IPS-18a (cell line): ENCODE measurements around the gene FBF1.
A peak's percentile ranks its signal among the peaks of the same experiment; 100 is the strongest.

Source experiments
- H3K27ac ChIP-seq: one replicate; pipeline ENCODE4 v1.5.1; 2013; ENCODE audit warnings: low read length
- H3K27me3 ChIP-seq: one replicate; pipeline ENCODE4 v1.6.1; 2013; ENCODE audit warnings: mild to moderate bottlenecking, low read length; ENCODE audit not compliant: control insufficient read depth, insufficient read depth
- H3K36me3 ChIP-seq: one replicate; pipeline ENCODE4 v1.6.1; 2013; ENCODE audit warnings: low read depth, low read length; ENCODE audit not compliant: control insufficient read depth
- H3K4me1 ChIP-seq: one replicate; pipeline ENCODE4 v1.6.1; 2013; ENCODE audit warnings: low read depth, low read length; ENCODE audit not compliant: control insufficient read depth
- H3K4me3 ChIP-seq: one replicate; pipeline ENCODE4 v1.5.1; 2013; ENCODE audit warnings: low read length
- H3K9ac ChIP-seq: one replicate; pipeline ENCODE4 v1.6.1; 2013; ENCODE audit warnings: mild to moderate bottlenecking, low read length, moderate library complexity
- H3K9me3 ChIP-seq: one replicate; pipeline ENCODE4 v1.6.1; 2013; ENCODE audit warnings: low read depth, low read length; ENCODE audit not compliant: control insufficient read depth

The FBF1 gene

DNA sequence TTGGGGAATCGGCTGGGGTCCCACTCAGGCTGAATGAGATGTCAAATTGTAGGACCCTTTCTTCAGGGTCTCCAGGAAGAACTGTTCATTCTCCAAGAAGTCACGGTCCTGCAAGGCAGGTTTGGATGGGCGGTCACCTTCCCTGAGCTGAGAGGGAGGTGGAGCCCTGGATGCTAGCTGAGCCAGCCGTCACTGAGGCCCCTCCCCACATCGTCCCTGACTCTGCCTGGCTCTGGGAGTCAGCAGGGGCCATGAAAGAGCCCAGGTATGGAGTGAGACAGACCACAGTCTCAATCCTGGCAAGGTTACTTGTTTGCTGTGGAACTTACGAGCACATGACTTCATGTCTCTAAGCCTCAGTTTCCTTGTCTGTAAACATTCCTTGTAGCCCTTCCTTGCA lies 30.1 kb downstream of the FBF1 start:
- H3K27me3 ChIP-seq: no peaks in the 10 kb centered on the region
- H3K4me3 ChIP-seq: no peak overlapping the region
- H3K9me3 ChIP-seq: no peaks in the 10 kb centered on the region
- no peak overlapping the region for H3K27ac ChIP-seq
- H3K9ac ChIP-seq: no peak overlapping the region
- H3K36me3 ChIP-seq: no peaks in the 10 kb centered on the region
- H3K4me1 ChIP-seq: no peaks in the 10 kb centered on the region

GRCh38 chr17:75909812-75910274 lies 31.0 kb downstream of the FBF1 start:
- H3K27ac ChIP-seq: no peak overlapping the region
- no peak overlapping the region for H3K4me3 ChIP-seq
- no peaks in the 10 kb centered on the region for H3K9me3 ChIP-seq
- H3K4me1 ChIP-seq: no peaks in the 10 kb centered on the region
- no peak overlapping the region for H3K9ac ChIP-seq
- no peaks in the 10 kb centered on the region for H3K27me3 ChIP-seq
- no peaks in the 10 kb centered on the region for H3K36me3 ChIP-seq

GRCh38 chr17:75909051-75909811 lies 31.6 kb downstream of the FBF1 start:
- no peak overlapping the region for H3K4me3 ChIP-seq
- no peak overlapping the region for H3K9ac ChIP-seq
- H3K27me3 ChIP-seq: no peaks in the 10 kb centered on the region
- no peaks in the 10 kb centered on the region for H3K4me1 ChIP-seq
- H3K27ac ChIP-seq: no peak overlapping the region
- H3K36me3 ChIP-seq: no peaks in the 10 kb centered on the region
- no peaks in the 10 kb centered on the region for H3K9me3 ChIP-seq

GRCh38 chr17:75908201-75908600 lies 32.6 kb downstream of the FBF1 start:
- H3K27ac ChIP-seq: no peak overlapping the region
- H3K4me3 ChIP-seq: no peak overlapping the region
- no peaks in the 10 kb centered on the region for H3K27me3 ChIP-seq
- H3K9me3 ChIP-seq: no peaks in the 10 kb centered on the region
- H3K9ac ChIP-seq: no peak overlapping the region
- H3K4me1 ChIP-seq: no peaks in the 10 kb centered on the region
- no peaks in the 10 kb centered on the region for H3K36me3 ChIP-seq

DNA sequence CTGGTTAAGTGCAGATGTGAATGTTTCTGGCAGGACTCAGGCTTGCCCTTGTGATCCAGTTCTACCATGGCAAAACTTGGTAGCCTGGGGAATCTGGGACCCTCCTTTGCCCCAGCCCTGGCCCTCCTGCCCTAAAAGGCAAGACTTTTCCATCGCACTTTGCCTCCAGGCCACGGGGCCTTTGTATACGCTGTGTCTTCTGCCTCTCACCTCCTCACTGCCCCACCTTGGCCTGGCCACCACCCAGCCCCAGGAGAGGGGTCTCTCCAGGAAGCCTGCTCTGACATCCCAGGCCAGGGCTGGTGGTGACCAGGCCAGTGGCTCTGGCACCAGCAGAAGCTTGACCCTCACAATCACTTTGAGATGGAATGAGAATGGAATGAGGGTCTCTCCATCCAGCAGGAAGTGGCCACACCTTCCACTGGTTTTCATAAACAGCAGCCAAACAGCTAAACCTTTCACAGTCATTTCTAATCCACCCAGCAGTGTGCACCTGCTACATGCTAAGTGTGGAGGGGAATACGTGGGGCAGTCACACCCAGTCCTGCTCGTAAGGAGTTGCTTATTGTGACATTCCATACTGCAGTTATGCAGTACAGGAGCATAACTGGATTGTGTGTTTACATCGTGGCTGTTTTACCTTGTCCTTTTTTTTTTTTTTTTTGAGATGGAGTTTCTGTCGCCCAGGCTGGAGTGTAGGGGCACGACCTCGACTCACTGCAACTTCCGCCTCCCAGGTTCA lies 34.5 kb downstream of the FBF1 start:
- no peak overlapping the region for H3K27ac ChIP-seq
- no peaks in the 10 kb centered on the region for H3K9me3 ChIP-seq
- no peaks in the 10 kb centered on the region for H3K27me3 ChIP-seq
- H3K4me3 ChIP-seq: no peak overlapping the region
- H3K9ac ChIP-seq: no peak overlapping the region
- H3K4me1 ChIP-seq: no peaks in the 10 kb centered on the region
- H3K36me3 ChIP-seq: peaks cover 7% of the 10 kb centered on the region

DNA sequence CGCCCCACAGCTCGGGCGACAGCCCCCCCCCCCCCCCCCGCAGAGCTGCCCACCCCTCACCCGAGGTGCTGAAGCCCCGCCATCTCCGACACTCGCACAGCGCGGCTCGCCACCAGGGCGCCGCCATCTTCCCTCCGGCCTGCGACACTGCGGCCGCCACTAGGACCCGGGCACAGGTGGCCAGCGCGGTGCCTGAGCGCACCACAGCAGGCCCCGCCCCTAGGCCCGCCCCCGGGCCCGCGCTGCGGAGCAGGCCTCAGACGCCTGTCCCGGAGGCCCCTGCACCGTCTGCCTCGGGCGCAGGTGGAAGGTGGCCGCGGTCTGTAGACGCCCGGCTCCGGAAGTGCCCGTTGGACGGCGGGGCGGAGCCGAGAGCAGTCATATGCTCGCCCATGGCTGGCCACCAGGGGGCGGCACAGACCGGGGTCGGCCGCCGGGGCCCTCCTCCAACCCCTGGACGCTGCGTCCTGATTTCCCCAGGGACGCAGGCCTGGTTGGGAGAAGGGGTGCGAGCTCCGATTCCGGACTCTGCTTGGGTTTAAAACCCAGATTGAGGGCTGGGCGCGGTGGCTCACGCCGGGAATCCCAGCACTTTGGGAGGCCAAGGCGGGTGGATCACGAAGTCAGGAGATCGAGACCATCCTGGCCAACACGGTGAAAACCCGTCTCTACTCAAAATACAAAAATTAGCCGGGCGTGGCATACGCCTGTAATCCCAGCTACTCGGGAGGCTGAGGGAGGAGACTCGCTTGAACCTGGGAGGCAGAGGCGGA lies 35.9 kb downstream of the FBF1 start, which contains the start of gene MRPL38:
Gene MRPL38, minus strand, starts transcription at position 136 of the 773 bp plus-strand sequence. Its CDS starts 9 bp downstream, at position 127.
- H3K9me3 ChIP-seq: no peaks in the 10 kb centered on the region
- H3K27ac ChIP-seq: peak within 1 kb of the TSS; percentile 15
- H3K4me1 ChIP-seq: no peaks in the 10 kb centered on the region
- H3K36me3 ChIP-seq: peaks cover 17% of the 10 kb centered on the region
- H3K4me3 ChIP-seq: peak within 1 kb of the TSS; percentile 77
- no peaks in the 10 kb centered on the region for H3K27me3 ChIP-seq
- peak within 1 kb of the TSS; percentile 83 for H3K9ac ChIP-seq

DNA sequence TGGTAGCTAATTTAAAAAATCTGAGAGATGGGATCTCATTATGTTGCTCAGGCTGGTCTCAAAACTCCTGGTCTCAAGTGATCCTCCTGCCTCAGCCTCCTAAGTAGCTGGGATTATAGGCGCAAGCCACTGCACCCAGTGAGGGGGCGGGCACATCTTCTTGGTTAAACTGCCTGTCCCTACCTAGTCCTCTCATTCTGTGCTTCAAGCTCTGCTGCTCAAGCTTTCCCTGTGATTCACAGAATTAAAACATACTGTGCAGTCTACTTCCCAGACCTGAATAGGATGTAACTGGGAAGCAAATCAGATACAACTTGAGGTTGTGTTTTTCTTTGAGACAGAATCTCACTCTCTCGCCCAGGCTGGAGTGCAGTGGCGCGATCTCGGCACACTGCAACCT lies 38.4 kb downstream of the FBF1 start:
- H3K36me3 ChIP-seq: peaks cover 28% of the 10 kb centered on the region
- H3K9me3 ChIP-seq: no peaks in the 10 kb centered on the region
- H3K4me3 ChIP-seq: no peak overlapping the region
- no peak overlapping the region for H3K27ac ChIP-seq
- H3K9ac ChIP-seq: no peak overlapping the region
- peaks cover 3% of the 10 kb centered on the region for H3K4me1 ChIP-seq
- H3K27me3 ChIP-seq: no peaks in the 10 kb centered on the region

GRCh38 chr17:75901727-75902126 lies 39.1 kb downstream of the FBF1 start:
- Histone ChIP-seq H3K4me3 (no peak overlapping the region), H3K27ac (no peak overlapping the region), H3K27me3 (no peaks in the 10 kb centered on the region), H3K9ac (no peak overlapping the region), H3K4me1 (peaks cover 6% of the 10 kb centered on the region), H3K36me3 (peaks cover 28% of the 10 kb centered on the region), H3K9me3 (no peaks in the 10 kb centered on the region)

- Histone ChIP-seq H3K36me3 (peaks cover 28% of the 10 kb centered on the region), H3K27ac (no peak overlapping the region), H3K27me3 (no peaks in the 10 kb centered on the region), H3K4me1 (peaks cover 6% of the 10 kb centered on the region), H3K9ac (no peak overlapping the region), H3K9me3 (no peaks in the 10 kb centered on the region), H3K4me3 (no peak overlapping the region)
These were observed 39.9 kb downstream of the FBF1 start for GRCh38 chr17:75900691-75901533.

- H3K36me3 ChIP-seq: peaks cover 28% of the 10 kb centered on the region
These were observed 40.9 kb downstream of the FBF1 start for GRCh38 chr17:75899767-75900468.

More at GRCh38 chr17:75899767-75900468, 40.9 kb downstream of the FBF1 start:
- H3K27me3 ChIP-seq: no peaks in the 10 kb centered on the region
- H3K9ac ChIP-seq: no peak overlapping the region
- no peak overlapping the region for H3K27ac ChIP-seq
- no peaks in the 10 kb centered on the region for H3K9me3 ChIP-seq
- H3K4me3 ChIP-seq: no peak overlapping the region
- H3K4me1 ChIP-seq: peaks cover 9% of the 10 kb centered on the region
